Activated T-cell treated with anti-CD3 and anti-CD28 coated beads, Interleukin-2, amount 50 U/mL, for 48 hours (primary cell): Measurements from ENCODE around the gene CAMTA1.

ENCODE experiments used
- DNase-seq, 2 experiments: peaks; one replicate each; pipeline ENCODE4 v3.0.0-alpha.2; 2020

The CAMTA1 gene

DNA sequence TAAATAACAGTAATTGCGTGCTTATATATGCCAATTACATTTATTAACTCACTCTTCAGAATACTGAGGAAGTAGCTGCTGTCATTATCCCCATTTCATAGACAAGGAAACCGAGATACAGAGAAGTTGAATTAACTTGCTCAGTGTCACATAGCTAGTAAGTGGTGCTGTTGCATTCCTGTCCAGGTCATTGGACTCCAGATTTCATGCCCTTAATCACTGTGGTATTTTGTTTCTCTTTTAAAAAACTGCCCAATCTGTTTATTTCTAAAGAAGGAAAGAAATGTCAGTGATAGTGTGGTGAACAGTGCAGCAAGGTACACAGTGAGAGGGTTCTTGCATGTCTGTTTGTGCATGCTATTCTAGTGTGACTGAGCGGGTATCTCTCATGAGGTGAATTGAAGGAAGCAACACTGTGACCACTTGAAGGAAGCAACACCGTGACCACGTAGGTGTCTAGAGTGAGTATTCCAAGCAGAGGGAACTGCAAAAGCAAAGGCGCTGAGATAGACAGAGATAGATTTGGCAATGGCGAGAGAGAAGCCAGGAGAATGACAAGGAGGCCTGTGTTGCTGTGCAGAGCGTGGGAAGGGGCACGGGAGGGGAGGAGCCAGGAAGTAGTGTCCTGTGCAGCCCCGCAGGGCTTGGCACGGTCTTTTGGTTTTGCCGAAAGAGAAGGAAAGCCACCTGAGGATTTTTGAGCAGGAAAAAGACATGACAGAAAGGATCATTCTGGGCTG, 95.9 kb downstream of the CAMTA1 start:
- DNase-seq: no peak

DNA sequence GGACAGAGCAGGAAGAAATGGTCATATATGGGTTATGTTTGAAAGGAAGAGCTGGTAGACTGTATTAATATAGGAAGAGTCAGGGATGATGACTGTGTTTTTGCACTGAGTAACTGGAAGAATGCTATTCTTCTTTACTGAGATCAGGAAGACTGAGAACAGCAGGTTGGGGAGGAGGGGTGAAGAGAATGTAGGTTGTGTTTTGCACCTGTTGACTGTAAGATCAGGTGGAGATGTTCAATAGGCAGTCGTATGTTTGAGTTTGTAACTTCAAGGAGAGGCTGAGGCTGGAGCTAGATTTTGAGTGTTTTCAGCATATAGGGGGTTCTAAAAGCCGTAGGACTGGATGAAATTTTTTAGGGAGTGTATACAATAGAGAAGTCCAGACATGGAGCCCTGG, 97.2 kb downstream of the CAMTA1 start:
- no peak for DNase-seq

- no peak for DNase-seq
Observed at GRCh38 chr1:6884652-6885153, 99.4 kb downstream of the CAMTA1 start.

- no peak for DNase-seq
Observed at GRCh38 chr1:6885426-6885825, 100.2 kb downstream of the CAMTA1 start.

GRCh38 chr1:6886523-6886922, 101.3 kb downstream of the CAMTA1 start:
- no peak for DNase-seq

DNA sequence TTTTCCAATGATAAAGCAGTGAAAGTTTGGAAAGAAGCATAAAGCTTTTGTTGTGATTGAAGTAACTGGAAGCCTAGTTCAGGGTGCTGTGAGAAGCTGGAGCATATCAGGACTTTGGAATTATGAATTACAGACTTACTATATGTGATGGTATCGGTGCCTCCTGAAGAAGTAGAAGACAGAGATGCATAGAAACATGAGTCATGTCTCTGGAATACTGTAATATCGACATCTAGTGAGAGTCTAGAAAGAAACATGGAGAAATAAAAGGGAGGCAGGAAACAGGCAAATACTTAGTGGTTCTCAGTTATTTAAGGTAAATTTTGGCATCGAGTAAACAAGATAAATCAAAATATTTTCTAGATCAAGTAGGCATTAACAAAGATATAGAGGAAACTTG, 103.0 kb downstream of the CAMTA1 start:
- DNase-seq: no peak

GRCh38 chr1:6888870-6889269, 103.6 kb downstream of the CAMTA1 start:
- no peak for DNase-seq

GRCh38 chr1:6889875-6890480, 104.7 kb downstream of the CAMTA1 start:
- DNase-seq: peak; percentile 48 to 51

GRCh38 chr1:6890686-6891085, 105.4 kb downstream of the CAMTA1 start:
- no peak for DNase-seq

GRCh38 chr1:6891781-6892579, 106.7 kb downstream of the CAMTA1 start:
- DNase-seq: no peak

- no peak for DNase-seq
Observed at GRCh38 chr1:6893388-6893787, 108.1 kb downstream of the CAMTA1 start.

DNA sequence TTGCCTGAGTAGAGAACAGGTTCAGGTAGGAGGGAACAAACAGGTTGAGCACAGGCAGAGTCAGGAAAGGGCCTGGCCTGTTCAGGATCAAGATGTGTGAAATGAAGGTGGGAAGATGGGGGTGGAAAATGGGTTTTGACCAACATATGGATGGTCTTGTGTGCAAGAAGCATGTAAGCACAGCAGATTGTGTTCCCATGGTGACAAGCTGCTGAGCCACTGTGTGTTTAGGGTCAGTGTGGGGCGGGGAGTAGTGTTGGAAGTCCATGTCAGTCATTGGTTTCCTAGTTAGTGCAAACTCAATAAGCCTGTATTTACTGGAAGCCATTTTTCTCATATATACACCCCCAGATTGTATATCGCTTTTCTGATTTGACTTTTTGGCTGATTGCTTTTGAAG, 111.9 kb downstream of the CAMTA1 start:
- no peak for DNase-seq

DNA sequence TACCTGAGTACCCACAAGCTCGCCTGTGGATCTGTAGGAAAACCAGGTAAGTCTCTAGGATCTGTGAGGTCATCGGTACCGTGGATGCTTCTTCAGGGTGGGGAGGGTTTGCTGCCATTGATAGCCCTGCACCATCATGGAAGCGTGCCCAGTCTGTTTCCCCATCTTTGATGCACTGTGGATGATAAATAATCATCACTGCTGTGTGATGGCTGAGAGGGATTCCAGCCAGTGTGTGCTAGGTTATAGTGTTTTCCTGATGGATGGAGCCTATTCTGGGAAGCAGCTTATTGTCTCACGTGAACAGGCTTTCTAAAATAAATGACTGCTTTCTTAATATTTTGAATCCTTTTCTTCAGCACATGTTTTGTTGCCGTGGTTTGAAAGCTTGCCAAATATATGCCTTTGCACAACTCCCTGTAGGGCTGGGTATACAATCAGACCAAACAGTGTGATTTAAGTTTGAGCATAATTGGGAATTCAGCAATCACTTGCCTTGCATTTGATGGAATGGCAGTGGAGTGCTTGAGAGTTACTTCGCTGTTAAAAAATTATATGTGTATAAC, 113.8 kb downstream of the CAMTA1 start:
- DNase-seq: no peak

DNA sequence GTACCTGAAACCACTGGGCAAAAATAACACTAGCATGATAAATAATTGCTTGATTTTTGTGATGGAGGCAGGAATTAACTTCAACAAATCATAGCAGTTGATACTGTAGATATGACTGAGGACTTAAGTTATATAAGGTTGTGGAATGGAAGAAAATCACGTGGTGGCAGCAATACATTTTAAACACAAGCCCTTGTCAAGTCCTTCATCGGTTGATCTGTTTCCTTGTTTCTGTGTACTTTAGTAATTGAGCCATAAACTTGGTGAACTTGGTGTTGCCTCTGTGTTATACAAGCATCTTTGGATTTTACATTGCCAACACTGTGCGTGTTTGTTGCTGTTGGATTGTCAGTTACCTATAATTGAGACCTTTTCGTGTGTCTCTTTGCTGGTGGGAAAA, 114.4 kb downstream of the CAMTA1 start:
- DNase-seq: no peak

GRCh38 chr1:6902153-6902552, 116.9 kb downstream of the CAMTA1 start:
- no peak for DNase-seq

DNA sequence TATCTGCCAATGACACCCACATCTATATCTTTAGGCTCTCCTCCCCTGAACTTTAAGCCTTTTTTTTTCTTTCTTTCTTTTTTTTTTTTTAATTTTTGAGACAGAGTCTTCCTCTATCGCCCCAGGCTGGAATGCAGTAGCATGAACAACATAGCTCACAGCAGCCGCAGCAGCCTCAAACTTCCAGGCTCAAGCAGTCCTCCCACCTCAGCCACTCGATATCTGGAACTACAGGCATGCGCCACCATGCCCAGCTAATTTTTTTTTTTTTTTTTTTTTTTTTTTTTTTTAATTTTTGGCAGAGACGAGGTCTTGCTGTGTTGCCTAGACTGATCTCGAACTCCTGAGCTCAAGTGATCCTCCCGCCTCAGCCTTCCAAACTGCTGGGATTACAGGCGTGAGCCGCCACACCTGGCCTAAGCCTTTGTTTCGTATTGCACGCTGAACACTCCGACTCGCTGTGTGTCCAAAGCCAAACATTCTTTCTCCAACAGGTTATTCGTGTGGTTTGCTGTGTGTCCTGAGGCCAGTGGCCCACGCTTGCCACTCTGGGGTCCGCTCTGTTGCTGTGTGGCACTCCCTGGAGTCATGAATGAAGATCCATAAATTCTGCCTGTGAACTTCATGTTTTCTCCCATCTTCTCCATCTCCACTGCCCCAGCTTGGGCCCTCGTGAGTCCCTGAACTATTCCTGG, 119.4 kb downstream of the CAMTA1 start:
- no peak for DNase-seq

DNA sequence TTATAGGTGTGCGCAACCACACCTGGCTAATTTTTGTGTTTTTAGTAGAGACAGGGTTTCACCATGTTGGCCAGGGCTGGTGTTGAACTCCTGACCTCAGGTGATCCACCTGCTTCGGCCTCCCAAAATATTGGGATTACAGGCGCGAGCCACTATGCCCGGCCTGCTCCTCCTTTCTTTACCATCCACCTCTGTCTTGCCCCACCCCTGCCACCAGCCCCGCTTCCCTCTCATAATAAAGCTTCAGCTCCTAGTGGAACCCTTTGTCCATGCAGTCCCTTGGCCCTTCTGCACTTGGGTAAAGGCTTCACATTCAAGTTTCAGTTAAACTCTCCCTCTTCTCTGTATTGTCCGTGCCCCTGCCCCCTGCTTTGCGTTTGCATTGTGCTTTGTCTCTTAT, 120.1 kb downstream of the CAMTA1 start:
- no peak for DNase-seq

DNA sequence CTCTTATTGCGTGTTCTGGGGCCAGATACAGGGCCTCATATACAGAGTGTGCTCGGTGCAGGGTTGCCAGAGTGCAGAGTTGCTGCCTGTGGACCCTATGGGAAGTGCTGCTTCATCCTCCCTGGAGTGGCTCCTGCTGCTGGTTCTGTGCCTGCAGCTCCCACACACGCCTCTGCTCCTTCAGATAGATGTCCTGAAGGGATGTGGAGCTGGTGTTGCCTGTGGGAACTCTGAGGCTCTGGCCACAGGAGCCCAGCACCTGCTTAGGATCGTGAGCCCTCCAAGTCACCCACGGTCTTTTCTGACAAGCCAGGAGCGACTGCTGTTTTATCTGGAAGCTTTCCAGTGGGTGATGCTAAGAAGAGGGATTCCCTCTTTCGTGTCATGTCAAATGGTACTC, 120.5 kb downstream of the CAMTA1 start:
- no peak for DNase-seq

- no peak for DNase-seq
Observed at GRCh38 chr1:6906783-6907182, 121.5 kb downstream of the CAMTA1 start.

DNA sequence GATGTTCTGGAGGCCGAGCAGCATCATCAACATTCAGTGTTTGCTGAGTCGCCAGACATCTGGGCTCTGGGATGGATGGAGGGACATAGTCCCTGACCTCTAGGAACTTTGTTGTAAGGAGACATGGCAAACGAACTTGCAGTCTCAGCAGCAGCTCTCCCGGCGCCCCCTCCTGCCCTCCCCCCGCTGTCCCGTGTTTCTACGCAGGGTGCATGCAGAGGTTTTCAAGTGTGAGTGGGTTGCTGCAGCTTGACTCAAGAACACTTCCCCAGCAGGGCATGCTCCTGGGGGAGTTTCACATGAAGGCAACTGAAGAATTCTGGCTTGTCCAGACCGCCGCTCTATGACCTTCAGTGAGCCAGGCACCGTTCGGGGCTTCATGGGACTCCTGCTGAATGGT, 121.9 kb downstream of the CAMTA1 start:
- no peak for DNase-seq

GRCh38 chr1:6907676-6908434, 122.6 kb downstream of the CAMTA1 start:
- DNase-seq: no peak

GRCh38 chr1:6909401-6909800, 124.1 kb downstream of the CAMTA1 start:
- DNase-seq: no peak
